Mesodermal cell (in vitro differentiated cells): ENCODE data around the gene ITGA4.

ENCODE experiments used
- H3K27ac ChIP-seq: 2 replicates; pipeline ENCODE4 v1.7.0; 2013; ENCODE audit warnings: mild to moderate bottlenecking, low read depth, low read length, moderate library complexity; ENCODE audit not compliant: severe bottlenecking
- H3K36me3 ChIP-seq: 2 replicates; pipeline ENCODE4 v1.7.1; 2013; ENCODE audit warnings: mild to moderate bottlenecking, low read length, moderate library complexity; ENCODE audit not compliant: control insufficient read depth, insufficient read depth
- H3K4me1 ChIP-seq: one replicate; pipeline ENCODE4 v1.7.1; 2013; ENCODE audit warnings: mild to moderate bottlenecking, low read length; ENCODE audit not compliant: insufficient read depth, control insufficient read depth, poor library complexity, severe bottlenecking
- H3K4me3 ChIP-seq: 2 replicates; pipeline ENCODE4 v1.7.0; 2013; ENCODE audit warnings: low read length, control low read depth, mild to moderate bottlenecking; ENCODE audit not compliant: insufficient read depth, poor library complexity, severe bottlenecking; ENCODE audit errors: extremely low read depth
- H3K9me3 ChIP-seq: 2 replicates; pipeline ENCODE4 v1.7.1; 2013; ENCODE audit warnings: mild to moderate bottlenecking, low read length, moderate library complexity; ENCODE audit not compliant: control insufficient read depth
- WGBS, 2 experiments: methylation state at CpG; one replicate each; pipeline ENCODE4 v1.1.5; 2013; ENCODE audit warnings: missing lambda C conversion rate in 2 of 2; ENCODE audit not compliant: insufficient coverage in 2 of 2; 5-methylcytosine and 5-hydroxymethylcytosine counted together

ITGA4 gene

DNA sequence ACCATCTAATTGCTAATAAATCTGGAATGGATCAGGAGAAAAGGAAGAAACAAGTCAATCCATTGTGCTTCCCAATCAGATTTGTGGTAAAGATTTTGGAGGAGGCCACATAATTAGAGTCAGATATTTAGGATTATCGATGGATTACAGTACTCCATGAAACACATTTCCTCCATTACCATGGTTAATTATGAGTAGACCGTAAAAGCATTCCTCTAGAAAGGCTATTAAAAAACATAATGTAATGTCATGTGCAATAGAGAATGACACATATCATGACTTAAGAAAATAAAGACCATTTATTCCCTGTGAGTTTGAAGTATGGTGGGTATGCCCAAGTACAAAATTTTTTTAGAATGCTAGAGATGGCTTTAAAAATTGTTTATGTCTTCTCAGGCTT is 96.1 kb downstream of the ITGA4 start:
- Histone ChIP-seq H3K27ac (no peak overlapping the region), H3K9me3 (no peaks in the 10 kb centered on the region), H3K4me1 (no peaks in the 10 kb centered on the region), H3K4me3 (no peak overlapping the region), H3K36me3 (no peaks in the 10 kb centered on the region)
- no CpG with 5 or more reads among the region's 2 CpGs for WGBS, 2 experiments

DNA sequence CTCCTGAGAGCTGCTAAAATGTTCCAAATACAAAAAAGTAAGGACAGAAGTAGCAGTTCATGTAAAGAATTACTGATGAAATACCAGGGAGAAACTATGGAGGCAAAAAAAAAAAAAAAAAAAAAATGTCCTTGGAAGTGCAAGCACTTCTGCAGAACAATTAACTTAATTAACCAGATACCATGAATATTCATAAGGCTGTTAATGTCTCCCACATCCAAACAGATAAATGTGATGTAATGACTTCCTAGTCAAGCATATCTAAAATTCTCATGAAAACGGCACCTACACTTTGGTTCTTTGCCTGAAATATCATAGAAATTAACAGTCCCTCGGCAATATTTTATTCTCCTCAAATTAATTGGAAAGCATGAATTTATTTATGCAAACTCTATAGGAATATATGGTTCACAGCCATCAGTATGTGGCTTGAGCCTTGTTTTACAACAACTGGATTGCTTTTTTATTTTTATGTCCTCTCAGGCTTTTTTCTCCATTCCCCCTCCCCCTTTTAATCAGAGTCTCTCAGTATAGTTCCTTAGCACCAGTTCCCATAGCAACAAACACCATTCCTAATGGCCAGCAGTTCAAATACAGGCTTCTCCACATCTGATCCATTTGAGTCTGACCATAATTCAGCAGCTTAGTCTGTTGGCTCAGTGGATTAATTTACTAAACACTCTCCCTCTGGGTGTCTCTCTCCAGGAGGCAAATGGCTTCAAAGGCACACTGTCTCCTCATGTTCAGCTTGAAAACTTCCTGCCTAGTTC is 97.1 kb downstream of the ITGA4 start:
- Histone ChIP-seq H3K9me3 (no peaks in the 10 kb centered on the region), H3K4me3 (no peak overlapping the region), H3K27ac (no peak overlapping the region), H3K36me3 (no peaks in the 10 kb centered on the region), H3K4me1 (no peaks in the 10 kb centered on the region)
- WGBS, 2 experiments = no CpG with 5 or more reads among the region's 2 CpGs

DNA sequence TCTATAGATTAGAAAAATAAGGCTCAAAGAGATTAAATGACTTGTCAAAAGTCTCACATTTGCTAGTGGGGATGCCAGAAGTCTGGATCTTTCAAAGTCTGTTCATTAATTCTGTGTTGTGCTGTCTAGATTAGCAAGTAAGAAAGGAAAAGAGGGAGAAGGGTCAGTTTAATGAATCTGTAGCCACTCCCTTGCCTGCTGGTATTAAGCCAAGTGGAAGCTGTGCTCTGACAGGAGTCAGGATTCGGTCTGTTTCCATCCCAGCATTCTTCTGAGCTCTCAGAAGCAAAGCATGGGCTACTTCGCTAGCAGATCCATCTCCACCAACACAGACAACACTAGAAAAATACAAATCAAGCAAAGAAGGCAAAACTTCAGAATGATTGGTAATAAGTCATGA is 101.2 kb downstream of the ITGA4 start:
- Histone ChIP-seq H3K36me3 (no peaks in the 10 kb centered on the region), H3K27ac (no peak overlapping the region), H3K4me1 (no peaks in the 10 kb centered on the region), H3K9me3 (no peaks in the 10 kb centered on the region), H3K4me3 (no peak overlapping the region)
- WGBS, 2 experiments = no CpG with 5 or more reads among the region's 2 CpGs

DNA sequence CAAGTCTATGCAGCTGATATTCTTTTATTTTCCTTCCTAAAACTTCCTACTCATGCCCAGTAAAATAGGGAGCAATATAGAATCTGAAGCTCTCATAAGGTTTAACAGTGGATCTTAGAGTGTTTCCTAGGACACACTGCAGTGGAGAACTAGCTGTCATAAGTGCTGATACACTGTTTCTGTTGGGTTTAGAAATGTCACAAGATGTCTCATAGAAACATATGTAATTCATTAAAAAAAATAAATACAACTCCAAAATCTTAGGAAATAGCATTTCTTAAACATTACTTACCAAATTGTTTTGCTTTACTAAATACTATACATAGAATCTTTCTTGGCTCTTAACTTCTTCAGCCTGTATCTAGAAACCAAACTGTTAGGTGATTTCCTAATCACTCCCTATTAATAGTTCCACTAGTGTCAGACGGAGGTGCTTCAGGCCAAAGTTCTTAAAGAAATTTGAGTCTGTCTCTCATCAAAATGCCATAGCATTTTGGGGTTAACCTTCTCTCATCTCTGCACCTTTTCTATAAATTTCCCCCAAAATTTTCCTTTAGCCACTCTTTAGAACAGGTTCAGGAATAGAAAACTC is 106.0 kb downstream of the ITGA4 start:
- H3K27ac ChIP-seq = no peak overlapping the region
- H3K9me3 ChIP-seq = no peaks in the 10 kb centered on the region
- H3K4me3 ChIP-seq = no peak overlapping the region
- no peaks in the 10 kb centered on the region for H3K4me1 ChIP-seq
- 100% methylated on average over 1 of the region's 1 CpG for WGBS, 2 experiments
- no peaks in the 10 kb centered on the region for H3K36me3 ChIP-seq

DNA sequence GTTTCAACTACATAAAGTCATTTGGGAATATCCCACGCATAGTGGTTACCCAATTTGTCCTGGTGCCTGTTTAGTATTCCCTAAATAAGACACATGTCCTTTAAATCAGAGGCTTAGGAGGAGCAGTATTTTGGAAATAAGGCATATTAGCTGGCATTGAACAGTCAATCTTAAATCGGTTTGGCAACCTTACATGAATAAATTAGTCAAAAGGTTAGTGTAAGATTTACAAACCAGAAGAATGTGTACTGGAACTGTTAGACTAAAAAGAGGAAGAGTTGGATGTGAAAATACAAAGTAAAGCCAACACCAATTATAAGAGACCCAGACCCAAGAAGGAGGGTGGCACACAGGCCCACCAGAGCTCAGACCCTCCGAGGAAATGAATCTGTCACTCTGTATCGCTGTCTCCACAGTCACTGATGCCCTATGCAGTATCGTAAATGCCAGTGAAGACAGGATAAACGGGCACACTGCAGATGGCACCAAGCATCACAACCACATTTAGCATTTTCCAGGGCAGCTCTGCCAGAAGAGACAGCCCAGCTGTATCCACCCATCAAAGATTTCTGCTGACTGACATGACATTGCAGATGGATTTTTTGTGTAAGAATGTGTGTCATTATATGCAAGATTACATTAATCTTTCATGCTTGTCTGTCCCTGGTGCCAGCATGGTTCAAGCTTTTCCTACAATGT is 109.3 kb downstream of the ITGA4 start:
- Histone ChIP-seq H3K9me3 (no peaks in the 10 kb centered on the region), H3K4me1 (no peaks in the 10 kb centered on the region), H3K36me3 (no peaks in the 10 kb centered on the region), H3K4me3 (no peak overlapping the region), H3K27ac (no peak overlapping the region)
- WGBS, 2 experiments = 63 to 87% methylated on average over 3 of the region's 6 CpGs

DNA sequence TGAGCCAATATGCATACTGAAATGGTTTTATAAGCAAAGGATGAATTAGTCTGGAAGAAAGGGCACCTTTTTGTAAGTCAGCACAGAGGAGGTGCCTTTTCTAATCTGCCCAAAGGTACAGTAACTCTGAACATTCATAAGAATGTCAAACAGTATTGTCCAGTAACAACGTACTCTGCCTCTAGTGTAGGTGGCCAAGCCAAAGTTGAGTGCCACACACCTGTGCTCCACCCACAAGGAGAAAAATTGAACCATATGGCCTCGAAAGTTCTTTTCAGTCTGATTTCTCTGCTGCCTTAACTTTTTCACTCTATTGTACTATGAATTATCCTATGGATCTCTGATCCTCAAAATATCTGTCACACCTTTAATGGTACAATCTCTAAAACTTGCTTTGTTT is 112.9 kb downstream of the ITGA4 start:
- 75 to 83% methylated on average over 2 of the region's 2 CpGs for WGBS, 2 experiments
- Histone ChIP-seq H3K27ac (no peak overlapping the region), H3K4me1 (no peaks in the 10 kb centered on the region), H3K36me3 (no peaks in the 10 kb centered on the region), H3K4me3 (no peak overlapping the region), H3K9me3 (no peaks in the 10 kb centered on the region)

DNA sequence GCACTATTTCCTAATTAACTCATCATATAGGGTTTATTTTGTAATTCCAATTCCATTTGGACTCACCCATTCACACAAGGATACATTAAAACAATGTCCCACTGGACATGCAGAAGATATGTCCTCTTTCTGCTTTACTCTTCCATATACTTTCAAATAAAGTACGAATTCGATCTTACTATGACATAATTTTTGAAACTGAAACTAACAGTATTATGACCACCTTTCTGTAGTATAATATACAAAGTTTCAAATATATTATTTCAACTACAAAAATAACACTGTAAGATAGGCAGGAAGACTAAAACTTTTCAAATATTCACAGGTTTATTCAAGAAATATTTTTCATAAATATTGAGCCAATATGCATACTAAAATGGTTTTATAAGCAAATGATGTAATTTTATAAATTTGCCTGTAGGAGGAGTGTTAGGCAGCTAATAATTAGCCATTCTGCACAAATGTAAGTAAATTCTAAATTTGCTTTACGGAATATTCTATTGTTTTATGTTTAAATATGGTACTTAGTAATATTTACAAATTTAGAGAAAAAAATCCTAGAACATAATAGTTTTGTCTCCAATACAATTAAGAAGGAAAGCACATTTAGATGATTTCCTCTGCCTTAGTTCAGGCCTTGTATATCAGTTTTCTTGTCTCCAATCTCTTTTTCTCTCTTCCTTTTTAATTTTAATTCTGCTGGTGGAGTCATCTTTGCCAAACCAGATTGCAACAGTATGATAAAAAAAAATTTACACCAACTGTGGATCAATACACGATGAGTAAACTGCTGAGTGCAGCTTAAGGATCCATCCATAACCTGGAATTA is 113.9 kb downstream of the ITGA4 start:
- Histone ChIP-seq H3K4me3 (no peak overlapping the region), H3K4me1 (no peaks in the 10 kb centered on the region), H3K27ac (no peak overlapping the region), H3K9me3 (no peaks in the 10 kb centered on the region), H3K36me3 (no peaks in the 10 kb centered on the region)
- 83% methylated on average over 1 of the region's 4 CpGs; no CpG with 5 or more reads in 1 of the 2 experiments for WGBS, 2 experiments

DNA sequence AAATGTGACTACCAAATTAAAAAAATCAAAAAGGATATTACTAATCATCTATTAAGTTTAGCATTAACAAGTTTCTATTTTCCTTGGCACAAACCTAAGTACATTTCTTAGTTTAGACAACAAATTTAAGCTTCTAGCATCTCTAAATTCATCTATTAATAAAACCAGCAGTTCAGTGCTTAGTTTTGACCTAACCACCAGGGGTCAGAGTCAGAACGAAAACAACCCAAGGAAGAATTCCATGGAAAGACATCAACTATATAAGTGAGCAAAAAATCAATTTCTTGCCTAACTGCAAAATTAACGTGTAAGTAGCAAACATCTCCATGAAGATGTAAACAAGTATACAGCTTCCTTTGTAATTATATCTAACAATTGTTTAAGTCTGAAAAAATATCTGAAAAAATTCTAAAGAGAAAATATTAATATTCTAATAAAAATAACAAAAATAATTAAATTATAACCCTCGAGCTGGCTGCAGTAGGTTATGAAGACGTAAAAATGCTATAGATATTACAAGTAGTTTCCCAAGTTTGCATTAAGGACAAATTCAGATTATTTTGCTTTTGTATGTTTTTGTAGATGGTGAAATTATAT is 116.1 kb downstream of the ITGA4 start:
- 33% methylated on average over 1 of the region's 4 CpGs; no CpG with 5 or more reads in 1 of the 2 experiments for WGBS, 2 experiments
- Histone ChIP-seq H3K36me3 (no peaks in the 10 kb centered on the region), H3K4me3 (no peak overlapping the region), H3K27ac (no peak overlapping the region), H3K9me3 (no peaks in the 10 kb centered on the region), H3K4me1 (no peaks in the 10 kb centered on the region)

DNA sequence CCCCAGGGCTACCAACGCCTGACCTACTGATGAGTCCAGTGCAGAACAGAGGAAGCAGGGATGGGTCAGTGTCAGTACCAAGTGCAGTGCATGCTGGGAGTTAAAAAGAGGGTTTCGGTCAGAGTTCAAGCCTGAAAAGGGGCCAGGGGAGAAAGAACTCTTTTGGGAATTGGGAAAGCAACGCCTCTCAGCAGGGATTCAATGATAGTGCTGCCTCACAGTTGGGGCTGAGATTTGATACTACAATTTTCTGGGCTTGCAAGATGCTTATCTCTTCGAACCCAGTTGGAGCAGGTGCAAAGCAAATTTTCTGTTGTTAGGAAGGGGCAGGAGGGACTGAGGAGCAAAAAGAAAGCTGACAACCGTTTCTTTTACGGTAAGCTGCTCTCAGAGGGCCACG is 117.1 kb downstream of the ITGA4 start:
- H3K4me1 ChIP-seq = no peaks in the 10 kb centered on the region
- 70 to 74% methylated on average over 3 to 6 of the region's 7 CpGs for WGBS, 2 experiments
- H3K27ac ChIP-seq = no peak overlapping the region
- H3K36me3 ChIP-seq = no peaks in the 10 kb centered on the region
- H3K9me3 ChIP-seq = no peaks in the 10 kb centered on the region
- no peak overlapping the region for H3K4me3 ChIP-seq

DNA sequence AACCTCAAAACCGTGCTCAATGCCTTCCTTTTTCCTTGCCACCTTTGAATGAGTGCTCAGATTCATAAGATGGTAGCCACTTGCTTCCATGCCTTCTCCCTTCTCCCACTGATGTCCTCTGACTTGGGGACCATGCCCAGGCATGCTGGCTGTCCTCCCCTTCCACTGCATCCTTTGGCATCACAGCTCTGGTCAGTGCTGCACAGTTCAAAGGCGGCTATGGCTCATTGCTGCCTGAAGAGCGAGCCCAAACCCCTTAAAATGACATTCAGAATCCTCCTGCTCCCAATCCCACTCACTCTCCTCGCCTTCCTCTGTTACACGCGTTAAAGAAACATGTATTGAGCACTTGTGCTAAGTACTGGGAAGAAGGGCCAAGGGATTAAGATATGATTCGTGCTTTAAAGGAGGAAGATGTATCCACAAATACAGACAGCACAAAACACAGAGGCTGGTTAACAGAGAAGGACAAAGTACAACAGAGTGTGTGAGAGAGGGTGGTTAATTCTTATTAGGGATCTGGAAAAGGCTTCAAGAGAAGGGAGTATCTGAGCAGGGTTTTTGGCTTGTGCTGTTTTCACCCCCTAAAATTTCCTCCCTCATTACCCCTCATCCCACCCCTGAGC is 118.0 kb downstream of the ITGA4 start:
- WGBS, 2 experiments = 78 to 83% methylated on average over 2 to 3 of the region's 7 CpGs

More for the DNA sequence above, 118.0 kb downstream of the ITGA4 start:
- Histone ChIP-seq H3K4me1 (no peaks in the 10 kb centered on the region), H3K27ac (no peak overlapping the region), H3K4me3 (no peak overlapping the region), H3K36me3 (no peaks in the 10 kb centered on the region), H3K9me3 (no peaks in the 10 kb centered on the region)
